Left renal pelvis (tissue), 4 donors: ENCODE data around the gene CORO2A. TPM values are rescaled to one million over a fixed set of nuclear protein-coding genes. Genes with fewer than 3 reads are reported as not detected.

Experiments used
- DNase-seq, 4 donors: peaks; one replicate each; pipeline ENCODE4 v3.0.0-alpha.2; 2013; ENCODE audit warnings: low read depth in 4 of 4, low spot score in 3 of 4
- polyA plus RNA-seq, 4 donors: library from polyadenylated mRNA; unstranded; fragments of 120-200 nt; gene quantifications; one replicate each; pipeline ENCODE4 v1.2.1, GENCODE V29; 2013; ENCODE audit not compliant: insufficient read length in 4 of 4

The CORO2A gene
- polyA plus RNA-seq, 4 donors, result 0.23 to 3.3 (median 2.5) TPM

GRCh38 chr9:98193336-98193944 lies 1.0 kb upstream of the CORO2A start:
- DNase-seq, result no peak

- DNase-seq, result no peak
Observed at GRCh38 chr9:98191671-98192502, 550 bp downstream of the CORO2A start.

- DNase-seq, result no peak
Observed at GRCh38 chr9:98191181-98191608, 1.2 kb downstream of the CORO2A start.

GRCh38 chr9:98190757-98191105 lies 1.7 kb downstream of the CORO2A start:
- DNase-seq, result no peak

- DNase-seq, result no peak
Observed at GRCh38 chr9:98189412-98189811, 3.0 kb downstream of the CORO2A start.

GRCh38 chr9:98187926-98188325 lies 4.5 kb downstream of the CORO2A start:
- DNase-seq, result no peak

GRCh38 chr9:98186236-98186635 lies 6.2 kb downstream of the CORO2A start:
- DNase-seq, result no peak

- no peak for DNase-seq
Observed at GRCh38 chr9:98185611-98186171, 6.7 kb downstream of the CORO2A start.

- DNase-seq, result no peak
Observed at GRCh38 chr9:98185021-98185567, 7.3 kb downstream of the CORO2A start.

GRCh38 chr9:98184326-98184725 lies 8.1 kb downstream of the CORO2A start:
- no peak for DNase-seq

- no peak for DNase-seq
Observed at GRCh38 chr9:98182889-98183599, 9.4 kb downstream of the CORO2A start.

- no peak for DNase-seq
Observed at GRCh38 chr9:98182069-98182820, 10.2 kb downstream of the CORO2A start.

GRCh38 chr9:98181746-98182068 lies 10.7 kb downstream of the CORO2A start:
- DNase-seq, result no peak

- DNase-seq, result no peak
Observed at GRCh38 chr9:98180996-98181395, 11.4 kb downstream of the CORO2A start.

- DNase-seq, result no peak
Observed at GRCh38 chr9:98178874-98179850, 13.3 kb downstream of the CORO2A start.

GRCh38 chr9:98176391-98177259 lies 15.8 kb downstream of the CORO2A start:
- DNase-seq, result no peak

GRCh38 chr9:98175762-98176161 lies 16.7 kb downstream of the CORO2A start:
- DNase-seq, result no peak

GRCh38 chr9:98175028-98175569 lies 17.3 kb downstream of the CORO2A start:
- no peak for DNase-seq
